ENCODE results near the gene PPP1R14D. TPM values are rescaled to one million over a fixed set of nuclear protein-coding genes. Genes with fewer than 3 reads are reported as not detected.

The PPP1R14D gene
- total RNA-seq, 3 donors from 2014 or later: 57.5 to 186 (median 154) TPM

- Histone ChIP-seq H3K36me3 (ENCODE audit: low read depth) (peaks cover 5% of the 10 kb centered on the region), H3K4me3 (no peak overlapping the region), H3K9me3 (no peaks in the 10 kb centered on the region), H3K4me1 (ENCODE audit: low read depth) (no peaks in the 10 kb centered on the region)
- intact Hi-C loops (cut with DNase I, micrococcal nuclease): no loop called here
- no peak for TF ChIP-seq CTCF (IDR thresholded peaks at IDR 0.05)
- ATAC-seq (no peak), DNase-seq (no peak)
These were observed 13.3 kb downstream of the PPP1R14D start for GRCh38 chr15:40815042-40815698.

- H3K36me3 ChIP-seq (ENCODE audit: low read depth): peaks cover 5% of the 10 kb centered on the region
- no peak for ATAC-seq
- peaks cover 12% of the 10 kb centered on the region for H3K4me1 ChIP-seq (ENCODE audit: low read depth)
- no peak for TF ChIP-seq CTCF (IDR thresholded peaks at IDR 0.05)
- no peaks in the 10 kb centered on the region for H3K9me3 ChIP-seq
- H3K4me3 ChIP-seq: no peak overlapping the region
- peak in 2 of 3 donors; percentile 25 to 45 for DNase-seq
- intact Hi-C loops (cut with DNase I, micrococcal nuclease): no loop called here
These were observed 15.6 kb downstream of the PPP1R14D start for GRCh38 chr15:40812721-40813425.

- TF ChIP-seq CTCF (IDR thresholded peaks at IDR 0.05): no peak
- no peak overlapping the region for H3K4me3 ChIP-seq
- peak in 2 of 3 donors; percentile 28 to 39 for DNase-seq
These were observed 19.6 kb downstream of the PPP1R14D start for GRCh38 chr15:40808861-40809450.

GRCh38 chr15:40807888-40808461 lies 20.5 kb downstream of the PPP1R14D start:
- H3K4me3 ChIP-seq: peak overlapping the region; percentile 64
- ATAC-seq (no peak), DNase-seq (peak in 2 of 3 donors; percentile 39 to 44)
- peaks cover 25% of the 10 kb centered on the region for H3K4me1 ChIP-seq (ENCODE audit: low read depth)
- no peaks in the 10 kb centered on the region for H3K9me3 ChIP-seq
- intact Hi-C loops (cut with DNase I, micrococcal nuclease): no loop called here
- no peaks in the 10 kb centered on the region for H3K36me3 ChIP-seq (ENCODE audit: low read depth)
- no peak for TF ChIP-seq CTCF (IDR thresholded peaks at IDR 0.05)

More at GRCh38 chr15:40808861-40809450, 19.6 kb downstream of the PPP1R14D start:
- H3K9me3 ChIP-seq: no peaks in the 10 kb centered on the region
- intact Hi-C loops (cut with DNase I, micrococcal nuclease): no loop called here
- H3K4me1 ChIP-seq (ENCODE audit: low read depth): peaks cover 20% of the 10 kb centered on the region
- H3K36me3 ChIP-seq (ENCODE audit: low read depth): no peaks in the 10 kb centered on the region
- no peak for ATAC-seq

GRCh38 chr15:40807028-40807887 lies 21.2 kb downstream of the PPP1R14D start, which contains the start of the genes DNAJC17 and ZFYVE19:
Gene DNAJC17, minus strand, starts transcription at chr15:40807473. Its CDS starts 27 bp downstream, at chr15:40807446.
Gene ZFYVE19, plus strand, starts transcription at chr15:40807089. Its CDS starts 501 bp downstream, at chr15:40807590.
- no peak for TF ChIP-seq CTCF (IDR thresholded peaks at IDR 0.05)
- Histone ChIP-seq H3K4me1 (ENCODE audit: low read depth) (peaks cover 25% of the 10 kb centered on the region), H3K9me3 (no peaks in the 10 kb centered on the region), H3K4me3 (peak within 1 kb of the TSS; percentile 64), H3K36me3 (ENCODE audit: low read depth) (no peaks in the 10 kb centered on the region)
- DNase-seq (peak; percentile 96 to 97 (median 97)), ATAC-seq (peak; percentile 97)
- intact Hi-C loops (cut with DNase I, micrococcal nuclease): no loop called here
